NCI-H1092 (cell line): ENCODE measurements around the gene KY.

Experiments used
- DNase-seq: peaks from one replicate; lab custom pipeline; 2025; lab: John Stamatoyannopoulos, UW

KY gene

GRCh38 chr3:134672571-134672970 is 21.7 kb upstream of the KY start:
- DNase-seq = no peak

GRCh38 chr3:134667956-134668355 is 17.1 kb upstream of the KY start:
- DNase-seq = no peak

- no peak for DNase-seq
Measured at GRCh38 chr3:134667406-134667805, 16.6 kb upstream of the KY start.

GRCh38 chr3:134666885-134667284 is 16.1 kb upstream of the KY start:
- DNase-seq = no peak

- no peak for DNase-seq
Measured at GRCh38 chr3:134666466-134666865, 15.6 kb upstream of the KY start.

GRCh38 chr3:134666052-134666451 is 15.2 kb upstream of the KY start:
- no peak for DNase-seq

- no peak for DNase-seq
Measured at GRCh38 chr3:134665243-134665642, 14.4 kb upstream of the KY start.

- no peak for DNase-seq
Measured at GRCh38 chr3:134663721-134664456, 13.1 kb upstream of the KY start.

GRCh38 chr3:134660046-134660441 is 9.2 kb upstream of the KY start:
- no peak for DNase-seq

GRCh38 chr3:134659391-134660045 is 8.7 kb upstream of the KY start:
- no peak for DNase-seq

GRCh38 chr3:134658555-134658954 is 7.7 kb upstream of the KY start:
- DNase-seq = no peak

- no peak for DNase-seq
Measured at GRCh38 chr3:134656211-134656800, 5.5 kb upstream of the KY start.

GRCh38 chr3:134655706-134656105 is 4.9 kb upstream of the KY start:
- no peak for DNase-seq

GRCh38 chr3:134654031-134654430 is 3.2 kb upstream of the KY start:
- DNase-seq = no peak

- DNase-seq = no peak
Measured at GRCh38 chr3:134652886-134653630, 2.2 kb upstream of the KY start.

GRCh38 chr3:134652409-134652831 is 1.6 kb upstream of the KY start:
- DNase-seq = no peak

GRCh38 chr3:134651347-134652041 is 672 bp upstream of the KY start:
- DNase-seq = no peak

- DNase-seq = no peak
Measured at GRCh38 chr3:134649106-134649705, 1.6 kb downstream of the KY start.

GRCh38 chr3:134647902-134648760 is 2.7 kb downstream of the KY start:
- no peak for DNase-seq

- DNase-seq = no peak
Measured at GRCh38 chr3:134646086-134646485, 4.7 kb downstream of the KY start.

GRCh38 chr3:134645515-134645914 is 5.3 kb downstream of the KY start:
- no peak for DNase-seq
